AG04449 (cell line): ENCODE measurements around the gene MARF1.
A peak's percentile ranks its signal among the peaks of the same experiment; 100 is the strongest.
"Not testable (repeated sequence)": the region's sequence is repeated elsewhere in the genome, so short reads cannot be mapped to it uniquely, and the experiment has no call there.

Experiments
- CTCF ChIA-PET: fragments of 350-600 bp; formaldehyde crosslinking; extraction: SDS; loops from one replicate; lab custom pipeline; 2021; ENCODE audit warnings: antibody characterized with exemption; lab: Yijun Ruan, JAX
- POLR2A ChIA-PET: fragments of 400-600, 350-600 bp; formaldehyde crosslinking; extraction: SDS; loops from one replicate; lab custom pipeline; 2020; ENCODE audit warnings: antibody characterized with exemption, inconsistent platforms; lab: Yijun Ruan, JAX
- DNase-seq: peaks from one replicate; pipeline ENCODE4 v3.0.0-alpha.2; 2010; ENCODE audit warnings: low read depth, low spot score
- H3K4me3 ChIP-seq: 2 replicates; pipeline ENCODE4 v1.5.1; 2011; ENCODE audit warnings: low read depth, mild to moderate bottlenecking, control low read depth, low read length
- TF ChIP-seq, protein P1 (sequence below): IDR thresholded peaks from one replicate; pipeline ENCODE4 v1.5.1; 2011; ENCODE audit warnings: mild to moderate bottlenecking, moderate library complexity, low read length, control low read depth, inconsistent platforms; ENCODE audit not compliant: insufficient read depth; ENCODE audit errors: missing control alignments

MARF1 gene

DNA sequence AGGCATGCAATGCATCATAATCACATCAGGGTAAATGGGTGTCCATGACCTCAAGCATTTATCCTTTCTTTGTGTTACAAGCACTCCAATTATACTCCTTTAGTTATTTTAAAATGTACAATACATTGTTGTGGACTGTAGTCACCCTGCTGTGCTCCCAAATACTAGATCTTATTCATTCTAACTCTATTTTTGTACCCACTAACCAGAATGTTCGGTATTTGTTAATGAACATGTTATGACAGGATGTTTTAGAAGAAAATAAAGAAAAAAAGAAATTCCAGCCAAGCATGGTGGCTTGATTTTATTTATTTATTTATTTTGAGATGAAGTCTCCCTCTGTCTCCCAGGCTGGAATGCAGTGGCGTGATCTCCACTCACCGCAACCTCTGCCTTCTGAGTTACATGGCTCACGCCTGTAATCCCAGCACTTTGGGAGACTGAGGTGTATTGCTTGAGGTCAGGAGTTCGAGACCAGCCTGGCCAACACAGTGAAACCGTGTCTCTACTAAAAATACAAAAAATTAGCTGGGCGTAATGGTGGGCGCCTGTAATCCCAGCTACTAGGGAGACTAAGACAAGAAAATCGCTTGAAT, 5.3 kb upstream of the MARF1 start:
- TF ChIP-seq, protein P1, sequence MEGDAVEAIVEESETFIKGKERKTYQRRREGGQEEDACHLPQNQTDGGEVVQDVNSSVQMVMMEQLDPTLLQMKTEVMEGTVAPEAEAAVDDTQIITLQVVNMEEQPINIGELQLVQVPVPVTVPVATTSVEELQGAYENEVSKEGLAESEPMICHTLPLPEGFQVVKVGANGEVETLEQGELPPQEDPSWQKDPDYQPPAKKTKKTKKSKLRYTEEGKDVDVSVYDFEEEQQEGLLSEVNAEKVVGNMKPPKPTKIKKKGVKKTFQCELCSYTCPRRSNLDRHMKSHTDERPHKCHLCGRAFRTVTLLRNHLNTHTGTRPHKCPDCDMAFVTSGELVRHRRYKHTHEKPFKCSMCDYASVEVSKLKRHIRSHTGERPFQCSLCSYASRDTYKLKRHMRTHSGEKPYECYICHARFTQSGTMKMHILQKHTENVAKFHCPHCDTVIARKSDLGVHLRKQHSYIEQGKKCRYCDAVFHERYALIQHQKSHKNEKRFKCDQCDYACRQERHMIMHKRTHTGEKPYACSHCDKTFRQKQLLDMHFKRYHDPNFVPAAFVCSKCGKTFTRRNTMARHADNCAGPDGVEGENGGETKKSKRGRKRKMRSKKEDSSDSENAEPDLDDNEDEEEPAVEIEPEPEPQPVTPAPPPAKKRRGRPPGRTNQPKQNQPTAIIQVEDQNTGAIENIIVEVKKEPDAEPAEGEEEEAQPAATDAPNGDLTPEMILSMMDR: no peak
- CTCF ChIA-PET: no interaction called here
- POLR2A ChIA-PET: no interaction called here
- H3K4me3 ChIP-seq: no peak overlapping the region
- no peak for DNase-seq

DNA sequence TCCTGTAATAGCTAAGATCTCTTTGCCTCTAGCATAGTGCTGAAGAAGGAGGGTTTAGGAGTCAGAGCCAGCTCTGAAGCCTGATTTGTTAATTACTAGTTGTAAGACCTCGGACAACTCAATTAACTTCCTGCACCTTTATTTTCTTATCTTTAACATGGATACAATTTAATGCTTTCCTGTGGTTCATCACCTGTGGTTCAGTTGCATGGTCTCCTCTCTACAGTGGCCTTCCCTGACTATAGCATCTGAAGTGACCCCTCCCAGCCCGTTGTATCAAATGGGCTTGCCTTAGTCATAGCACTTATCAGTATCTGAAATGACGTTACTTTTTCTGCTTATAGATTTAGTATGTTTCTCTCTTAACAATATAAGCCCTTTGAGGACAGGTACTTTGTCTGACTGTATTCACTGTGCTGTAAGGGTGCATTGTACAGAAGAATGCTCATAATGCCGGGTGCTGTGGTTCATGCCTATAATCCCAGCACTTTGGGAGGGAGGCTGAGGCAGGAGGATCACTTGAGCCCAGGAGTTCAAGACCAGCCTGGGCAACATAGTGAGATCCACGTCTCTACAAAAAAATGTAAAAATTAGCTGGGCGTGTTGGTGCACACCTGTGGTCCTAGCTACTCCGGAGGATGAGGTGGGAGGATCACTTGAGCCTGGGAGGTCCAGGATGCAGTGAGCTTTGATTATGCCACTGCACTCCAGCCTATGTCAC, 4.5 kb upstream of the MARF1 start:
- DNase-seq: no peak
- ChIA-PET POLR2A (interaction anchor here (0.5 kb wide), 1 partner anchor 158 kb away, joined by 4 read pairs; no protein-coding TSS in a partner anchor), CTCF (no interaction called here)
- TF ChIP-seq, protein P1: no peak
- no peak overlapping the region for H3K4me3 ChIP-seq

DNA sequence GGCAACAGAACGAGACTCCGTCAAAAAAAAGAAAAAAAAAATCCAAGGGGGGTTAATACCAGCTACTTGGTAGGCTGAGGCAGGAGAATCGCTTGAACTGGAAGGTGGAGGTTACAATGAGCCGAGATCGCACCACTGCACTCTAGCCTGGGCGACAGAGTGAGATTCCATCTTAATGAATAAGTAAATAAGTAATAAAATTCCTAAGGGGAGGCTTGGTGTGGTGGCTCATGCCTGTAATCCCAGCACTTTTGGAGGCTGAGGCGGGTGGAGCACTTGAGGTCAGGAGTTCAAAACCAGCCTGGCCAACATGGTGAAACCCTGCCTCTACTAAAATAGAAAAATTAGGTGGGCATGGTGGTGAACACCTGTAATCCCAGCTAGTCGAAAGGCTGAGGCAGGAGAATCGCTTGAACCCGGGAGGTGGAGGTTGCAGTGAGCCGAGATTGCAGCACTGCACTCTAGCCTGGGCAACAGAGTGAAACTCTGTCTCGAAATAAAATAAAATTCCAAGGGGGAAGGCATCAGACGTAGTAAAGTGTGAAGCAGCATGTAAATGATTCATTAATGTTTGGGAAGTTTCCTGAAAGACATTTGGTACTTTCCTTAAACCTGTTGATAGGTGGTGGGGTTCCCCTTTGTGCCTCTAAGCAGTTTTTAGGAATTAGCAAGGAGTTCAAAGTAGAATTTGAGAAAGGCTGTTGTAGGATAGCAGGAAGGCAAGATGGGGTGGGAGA, 3.8 kb upstream of the MARF1 start:
- CTCF ChIA-PET, POLR2A ChIA-PET, H3K4me3 ChIP-seq, DNase-seq: not testable (repeated sequence)

- CTCF ChIA-PET: interaction anchor here (1.2 to 1.7 kb wide), 2 partner anchors 8 to 14 kb away, joined by 3 to 7 read pairs; no protein-coding TSS in a partner anchor
- H3K4me3 ChIP-seq: not testable (repeated sequence)
- POLR2A ChIA-PET: interaction anchor here (0.5 to 1.6 kb wide), 3 partner anchors 8 to 430 kb away, joined by 3 read pairs; no protein-coding TSS in a partner anchor
- DNase-seq: peak; percentile 90
Measured at GRCh38 chr16:15644962-15645465, 2.1 kb upstream of the MARF1 start.

- POLR2A ChIA-PET: interaction anchor here (1.6 kb wide), 1 partner anchor 9 kb away, joined by 3 read pairs; no protein-coding TSS in a partner anchor
- CTCF ChIA-PET: interaction anchor here (0.9 to 3.5 kb wide), 4 partner anchors 9 to 217 kb away, joined by 3 to 20 read pairs (median 6); no protein-coding TSS in a partner anchor
- TF ChIP-seq, protein P1: no peak
- DNase-seq: no peak
- H3K4me3 ChIP-seq: no peak overlapping the region
Measured at GRCh38 chr16:15644267-15644961, 1.5 kb upstream of the MARF1 start.

- DNase-seq: no peak
- ChIA-PET POLR2A (interaction anchor here (0.6 to 1.7 kb wide), 3 partner anchors 9 to 137 kb away, joined by 3 to 4 read pairs (median 3); no protein-coding TSS in a partner anchor), CTCF (interaction anchor here (0.9 to 3.5 kb wide), 5 partner anchors 9 to 217 kb away, joined by 3 to 20 read pairs (median 6); no protein-coding TSS in a partner anchor)
- H3K4me3 ChIP-seq: peak overlapping the region; percentile 84
- TF ChIP-seq, protein P1: no peak
Measured at GRCh38 chr16:15643946-15644250, 944 bp upstream of the MARF1 start.
